ENCODE measurements around the gene SLC25A23. TPM values are rescaled to one million over a fixed set of nuclear protein-coding genes. Genes with fewer than 3 reads are reported as not detected.
A peak's percentile ranks its signal among the peaks of the same experiment; 100 is the strongest.

SLC25A23 gene
- total and polyA plus RNA-seq, 9 of the 15 experiments (the other 6 are each of a cell fraction or from before 2014, with no cell fraction given) = 6.1 to 72.0 (median 26.6) TPM

GRCh38 chr19:6479836-6480398 is 20.3 kb upstream of the SLC25A23 start:
- ATAC-seq (no peak), DNase-seq (ENCODE audit: extremely low read depth in 1 of 4, low spot score in 3 of 4) (peak in 1 of 4 experiments; percentile 1), FAIRE-seq (no peak)
- TF ChIP-seq PRMT5 (CRISPR knock-in tag; IDR thresholded peaks at IDR 0.05) = no peak
- TF ChIP-seq BMI1 (IDR thresholded peaks at IDR 0.05; ENCODE audit: low read length) = no peak
- TF ChIP-seq RBM22 (IDR thresholded peaks at IDR 0.05; ENCODE audit: low read depth, low read length, poor library complexity, severe bottlenecking) = no peak
- no peak for TF ChIP-seq GTF2A2 (tag; IDR thresholded peaks at IDR 0.05)
- TF ChIP-seq SMC3 (conservative IDR thresholded peaks at IDR 0.05; ENCODE audit: insufficient read depth, low read depth, low read length) = no peak
- no peak for TF ChIP-seq ZBTB11 (CRISPR knock-in tag; IDR thresholded peaks at IDR 0.05)
- no peak for TF ChIP-seq ETS1 (conservative IDR thresholded peaks at IDR 0.05; ENCODE audit: control insufficient read depth, low read depth, low read length)
- H3K27me3 ChIP-seq (ENCODE audit: control insufficient read depth in 2 of 2, insufficient read depth in 2 of 2, low read length in 2 of 2) = no peaks in the 10 kb centered on the region
- ChIA-PET CTCF (ENCODE audit: low intra/inter-chr PET ratio) (no interaction called here), POLR2A (no interaction called here)
- H3K4me1 ChIP-seq (replicated peaks in 1 of 2; ENCODE audit: control insufficient read depth in 2 of 2, insufficient read depth in 2 of 2, low read length in 2 of 2) = peaks cover 6 to 36% of the 10 kb centered on the region in 2 experiments
- WGBS (ENCODE audit: insufficient coverage, low coverage, missing lambda C conversion rate) = 35% methylated on average over 6 of the region's 7 CpGs
- in situ Hi-C loops (cut with MboI) (no loop called here), intact Hi-C loops (cut with micrococcal nuclease) (no loop called here)
- no peaks in the 10 kb centered on the region for H4K20me1 ChIP-seq (replicated peaks; ENCODE audit: control insufficient read depth, insufficient read depth, low read length)
- H3K9me1 ChIP-seq (ENCODE audit: control insufficient read depth, insufficient read depth, low read length) = no peaks in the 10 kb centered on the region
- no peak overlapping the region for H3K27ac ChIP-seq (ENCODE audit: extremely low read depth, low read depth, low read length)
- no peaks in the 10 kb centered on the region for H3K79me2 ChIP-seq (ENCODE audit: control insufficient read depth, insufficient read depth, low read length)
- no peak overlapping the region for H3K4me3 ChIP-seq
- H2AFZ ChIP-seq (ENCODE audit: low read depth, low read length) = no peak overlapping the region
- no peak overlapping the region for H3K4me2 ChIP-seq (ENCODE audit: insufficient read depth, low read length)
- BruUV-seq (replicated peaks) = no TSS peak
- 0 out of 2 replicates have a peak, but pooled peaks cover 2% of the 10 kb centered on the region for H3K9me3 ChIP-seq (replicated peaks; ENCODE audit: control insufficient read depth, insufficient read depth, low read depth, low read length)
- no peaks in the 10 kb centered on the region for H3K36me3 ChIP-seq (ENCODE audit: control insufficient read depth, insufficient read depth, low read length)
- no peak overlapping the region for H3K9ac ChIP-seq (ENCODE audit: insufficient read depth in 1 of 2, low read depth in 2 of 2, low read length in 2 of 2)

All from K562 (cell line).